GM18861 (cell line): ENCODE measurements around the gene C16orf90.

ENCODE experiments used
- ATAC-seq: cut with Tn5 transposase; IDR thresholded peaks from one replicate; pipeline ENCODE4 v1.9.1; 2021; ENCODE audit not compliant: unreplicated experiment

Gene C16orf90

GRCh38 chr16:3467921-3468320, 27.4 kb downstream of the C16orf90 start:
- ATAC-seq, result no peak

GRCh38 chr16:3467182-3467581, 28.1 kb downstream of the C16orf90 start:
- ATAC-seq, result no peak

- ATAC-seq, result no peak
These were observed 29.2 kb downstream of the C16orf90 start for GRCh38 chr16:3465911-3466584.

- ATAC-seq, result no peak
These were observed 30.0 kb downstream of the C16orf90 start for GRCh38 chr16:3465301-3465700.

- no peak for ATAC-seq
These were observed 34.1 kb downstream of the C16orf90 start for GRCh38 chr16:3461151-3461550.

- no peak for ATAC-seq
These were observed 34.7 kb downstream of the C16orf90 start for GRCh38 chr16:3460585-3460984.

- no peak for ATAC-seq
These were observed 35.2 kb downstream of the C16orf90 start for GRCh38 chr16:3460121-3460520.

- no peak for ATAC-seq
These were observed 35.7 kb downstream of the C16orf90 start for GRCh38 chr16:3459401-3460090.

GRCh38 chr16:3458852-3459361, 36.4 kb downstream of the C16orf90 start:
- no peak for ATAC-seq

GRCh38 chr16:3458278-3458851, 36.9 kb downstream of the C16orf90 start:
- ATAC-seq, result peak; percentile 9

GRCh38 chr16:3457434-3458252, 37.6 kb downstream of the C16orf90 start:
- ATAC-seq, result peak; percentile 56

- ATAC-seq, result no peak
These were observed 40.6 kb downstream of the C16orf90 start for GRCh38 chr16:3454631-3455147.

- ATAC-seq, result no peak
These were observed 41.2 kb downstream of the C16orf90 start for GRCh38 chr16:3454093-3454492.

- ATAC-seq, result peak; percentile 15
These were observed 51.3 kb downstream of the C16orf90 start for GRCh38 chr16:3444032-3444388.
